ENCODE results near the gene DAGLA. TPM values are rescaled to one million over a fixed set of nuclear protein-coding genes. Genes with fewer than 3 reads are reported as not detected.

Gene DAGLA
- polyA plus RNA-seq, 1 experiment: 2.5 TPM

DNA sequence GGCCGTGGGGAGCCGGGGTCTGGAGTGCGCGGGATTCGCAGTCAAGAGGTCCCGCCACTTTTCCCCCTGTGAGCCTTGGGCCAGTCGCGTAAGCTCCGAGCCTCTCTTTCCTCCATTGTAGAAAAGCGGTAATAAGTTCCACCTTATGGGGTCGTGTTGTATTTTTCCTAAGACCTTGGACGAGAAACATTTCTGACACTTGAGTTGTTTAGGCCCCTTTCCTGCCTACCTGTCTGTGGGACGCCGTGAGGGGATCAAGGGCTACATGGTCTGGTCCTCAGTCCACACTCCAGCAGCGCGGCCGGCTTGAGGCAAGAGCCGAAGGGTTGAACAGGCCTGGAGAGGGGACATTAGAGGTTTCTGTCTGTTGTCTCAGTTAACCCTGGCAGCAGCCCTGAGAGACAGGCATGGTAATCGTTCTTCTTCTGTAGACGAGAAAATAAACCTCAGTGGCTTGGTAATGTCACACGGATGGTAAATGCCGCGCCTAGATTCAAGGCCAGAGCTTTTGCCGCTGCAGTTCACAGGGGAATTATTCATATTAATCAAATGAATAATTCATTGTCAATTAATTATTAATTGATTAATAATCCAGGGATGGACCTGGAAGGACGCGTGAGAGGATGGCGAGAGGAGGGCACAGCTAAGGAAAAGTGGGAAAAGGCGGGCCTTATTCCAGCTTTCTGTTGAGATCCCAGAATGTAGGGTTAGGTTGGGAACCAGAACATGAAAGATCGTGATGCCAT, 113.1 kb downstream of the DAGLA start:
- Histone ChIP-seq H3K4me3 (ENCODE audit: low read depth, low read length) (peak overlapping the region; percentile 81), H3K36me3 (ENCODE audit: control insufficient read depth, insufficient read depth, low read length) (peaks cover 13% of the 10 kb centered on the region), H3K27me3 (ENCODE audit: control insufficient read depth, insufficient read depth, low read length) (no peaks in the 10 kb centered on the region)
- ChIA-PET POLR2A (no interaction called here), CTCF (interaction anchor here (0.7 to 2.8 kb wide), 7 partner anchors 23 to 517 kb away, joined by 3 to 11 read pairs (median 6); partner anchors contain the start of gene FADS1)
- DNase-seq (ENCODE audit: low read depth): no peak
- no peak for TF ChIP-seq CTCF (IDR thresholded peaks at IDR 0.05; ENCODE audit: insufficient read depth, low read depth, low read length)

DNA sequence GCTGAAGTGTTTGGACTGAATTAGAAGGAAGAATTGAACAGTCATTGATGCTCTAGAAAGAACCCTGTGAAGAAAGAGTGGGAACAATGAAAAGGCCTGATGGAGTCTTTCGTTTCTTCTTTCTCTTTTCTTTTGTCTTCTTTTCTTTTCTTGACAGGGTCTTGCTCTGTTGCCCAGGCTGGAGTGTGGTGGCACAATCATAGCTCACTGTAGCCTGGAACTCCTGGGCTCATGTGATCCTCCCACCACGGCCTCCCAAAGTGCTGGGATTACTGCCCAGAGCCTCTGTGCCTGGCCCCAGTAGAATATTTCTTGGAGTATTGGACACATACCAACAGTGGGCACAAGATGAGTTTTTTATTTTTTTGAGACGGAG, 113.6 kb downstream of the DAGLA start:
- POLR2A ChIA-PET: no interaction called here
- CTCF ChIA-PET: interaction anchor here (0.7 to 2.8 kb wide), 6 partner anchors 23 to 314 kb away, joined by 3 to 11 read pairs (median 7); partner anchors contain the start of gene FADS1

GRCh38 chr11:61794579-61794978, 114.4 kb downstream of the DAGLA start:
- Histone ChIP-seq H3K36me3 (ENCODE audit: control insufficient read depth, insufficient read depth, low read length) (peaks cover 6% of the 10 kb centered on the region), H3K27me3 (ENCODE audit: control insufficient read depth, insufficient read depth, low read length) (no peaks in the 10 kb centered on the region), H3K4me3 (ENCODE audit: low read depth, low read length) (no peak overlapping the region)
- TF ChIP-seq CTCF (IDR thresholded peaks at IDR 0.05; ENCODE audit: insufficient read depth, low read depth, low read length): no peak
- ChIA-PET POLR2A (no interaction called here), CTCF (interaction anchor here (0.9 to 4.2 kb wide), 3 partner anchors 12 to 313 kb away, joined by 6 to 32 read pairs (median 11); no protein-coding TSS in a partner anchor)
- no peak for DNase-seq (ENCODE audit: low read depth)

More for the DNA sequence above, 113.6 kb downstream of the DAGLA start:
- Histone ChIP-seq H3K27me3 (ENCODE audit: control insufficient read depth, insufficient read depth, low read length) (no peaks in the 10 kb centered on the region), H3K4me3 (ENCODE audit: low read depth, low read length) (no peak overlapping the region; the same call in 1 of the 2 replicates), H3K36me3 (ENCODE audit: control insufficient read depth, insufficient read depth, low read length) (peaks cover 11% of the 10 kb centered on the region)
- no peak for DNase-seq (ENCODE audit: low read depth)
- no peak for TF ChIP-seq CTCF (IDR thresholded peaks at IDR 0.05; ENCODE audit: insufficient read depth, low read depth, low read length)

GRCh38 chr11:61795459-61795858, 115.3 kb downstream of the DAGLA start:
- DNase-seq (ENCODE audit: low read depth): no peak
- no peak for TF ChIP-seq CTCF (IDR thresholded peaks at IDR 0.05; ENCODE audit: insufficient read depth, low read depth, low read length)
- no peaks in the 10 kb centered on the region; the same call in 1 of the 2 replicates for H3K36me3 ChIP-seq (ENCODE audit: control insufficient read depth, insufficient read depth, low read length)
- no peaks in the 10 kb centered on the region for H3K27me3 ChIP-seq (ENCODE audit: control insufficient read depth, insufficient read depth, low read length)
- H3K4me3 ChIP-seq (ENCODE audit: low read depth, low read length): no peak overlapping the region
- CTCF ChIA-PET: interaction anchor here (1.4 to 5.2 kb wide), 7 partner anchors 11 to 313 kb away, joined by 3 to 62 read pairs (median 32); partner anchors contain the start of gene BEST1
- POLR2A ChIA-PET: no interaction called here

DNA sequence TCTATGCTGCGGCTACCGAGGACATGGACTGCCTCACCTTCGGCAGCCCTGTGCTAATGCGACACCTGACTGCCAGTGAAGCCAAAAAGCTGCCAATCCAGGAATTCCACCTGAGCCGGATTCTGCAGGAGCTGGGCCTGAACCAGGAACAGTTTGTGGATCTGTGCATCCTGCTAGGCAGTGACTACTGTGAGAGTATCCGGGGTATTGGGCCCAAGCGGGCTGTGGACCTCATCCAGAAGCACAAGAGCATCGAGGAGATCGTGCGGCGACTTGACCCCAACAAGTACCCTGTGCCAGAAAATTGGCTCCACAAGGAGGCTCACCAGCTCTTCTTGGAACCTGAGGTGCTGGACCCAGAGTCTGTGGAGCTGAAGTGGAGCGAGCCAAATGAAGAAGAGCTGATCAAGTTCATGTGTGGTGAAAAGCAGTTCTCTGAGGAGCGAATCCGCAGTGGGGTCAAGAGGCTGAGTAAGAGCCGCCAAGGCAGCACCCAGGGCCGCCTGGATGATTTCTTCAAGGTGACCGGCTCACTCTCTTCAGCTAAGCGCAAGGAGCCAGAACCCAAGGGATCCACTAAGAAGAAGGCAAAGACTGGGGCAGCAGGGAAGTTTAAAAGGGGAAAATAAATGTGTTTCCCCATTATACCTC, 115.8 kb downstream of the DAGLA start:
- POLR2A ChIA-PET: no interaction called here
- Histone ChIP-seq H3K4me3 (ENCODE audit: low read depth, low read length) (no peak overlapping the region), H3K27me3 (ENCODE audit: control insufficient read depth, insufficient read depth, low read length) (no peaks in the 10 kb centered on the region), H3K36me3 (ENCODE audit: control insufficient read depth, insufficient read depth, low read length) (no peaks in the 10 kb centered on the region; the same call in 1 of the 2 replicates)
- DNase-seq (ENCODE audit: low read depth): no peak
- TF ChIP-seq CTCF (IDR thresholded peaks at IDR 0.05; ENCODE audit: insufficient read depth, low read depth, low read length): no peak
- CTCF ChIA-PET: interaction anchor here (1.0 to 5.2 kb wide), 18 partner anchors 8 to 516 kb away, joined by 3 to 62 read pairs (median 6); partner anchors contain the start of gene BEST1

Data from BJ (cell line).